GM12874 (cell line): Measurements from ENCODE around the gene VNN1.

ENCODE experiments used
- CTCF ChIP-seq: IDR thresholded peaks from 2 replicates; pipeline ENCODE4 v1.5.1; 2011; ENCODE audit warnings: low read depth, mild to moderate bottlenecking, control low read depth, low read length, moderate library complexity; ENCODE audit not compliant: insufficient read depth

VNN1 gene

GRCh38 chr6:132708771-132709170 lies 5.1 kb downstream of the VNN1 start:
- TF ChIP-seq CTCF: no peak

GRCh38 chr6:132708002-132708401 lies 5.9 kb downstream of the VNN1 start:
- no peak for TF ChIP-seq CTCF

- TF ChIP-seq CTCF: no peak
These were observed 9.9 kb downstream of the VNN1 start for GRCh38 chr6:132703936-132704335.

- no peak for TF ChIP-seq CTCF
These were observed 15.2 kb downstream of the VNN1 start for GRCh38 chr6:132698608-132699007.

- no peak for TF ChIP-seq CTCF
These were observed 18.1 kb downstream of the VNN1 start for GRCh38 chr6:132695773-132696172.

GRCh38 chr6:132693478-132693877 lies 20.4 kb downstream of the VNN1 start:
- no peak for TF ChIP-seq CTCF

GRCh38 chr6:132690678-132691077 lies 23.2 kb downstream of the VNN1 start:
- no peak for TF ChIP-seq CTCF

- TF ChIP-seq CTCF: no peak
These were observed 26.5 kb downstream of the VNN1 start for GRCh38 chr6:132687306-132687705.
